Left colon (tissue), 2 donors: ENCODE results near the gene C9orf78. TPM values are rescaled to one million over a fixed set of nuclear protein-coding genes. Genes with fewer than 3 reads are reported as not detected.

Source experiments
- ATAC-seq: fragments of 200-7000 bp; cut with Tn5 transposase; one replicate; pipeline ENCODE4 v1.9.1; 2020; ENCODE audit warnings: mild to moderate bottlenecking, moderate library complexity
- DNase-seq, 2 donors: peaks; one replicate each; pipeline ENCODE4 v3.0.0-alpha.2; 2020
- intact Hi-C, 2 donors: fragments of 100-400 bp; cut with DNase I in 1 of 2; cut with micrococcal nuclease in 1 of 2; formaldehyde crosslinking; loops; one replicate each; pipeline versions ENCODE4 v1.11.2 to v1.14.0; 2022; cut with DNase I, micrococcal nuclease
- long read RNA-seq: library from polyadenylated mRNA; unstranded; transcript quantifications from one replicate; pipeline ENCODE4 v2.0.0, GENCODE V29; 2021
- total RNA-seq, 2 donors: library from RNA; stranded (reverse); fragmentation: NEBNext Ultra II Directional; extraction: Animal tissue kit (Norgen Biotek cat#: 25700); gene quantifications; one replicate each; pipeline ENCODE4 v1.2.1, GENCODE V29; 2021
- donor health status: DM: no; HTN: no; CAD: no.
- donor health status: DM: yes; HTN: yes; CAD: no.

Gene C9orf78, protein sequence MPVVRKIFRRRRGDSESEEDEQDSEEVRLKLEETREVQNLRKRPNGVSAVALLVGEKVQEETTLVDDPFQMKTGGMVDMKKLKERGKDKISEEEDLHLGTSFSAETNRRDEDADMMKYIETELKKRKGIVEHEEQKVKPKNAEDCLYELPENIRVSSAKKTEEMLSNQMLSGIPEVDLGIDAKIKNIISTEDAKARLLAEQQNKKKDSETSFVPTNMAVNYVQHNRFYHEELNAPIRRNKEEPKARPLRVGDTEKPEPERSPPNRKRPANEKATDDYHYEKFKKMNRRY
- 10 to 100 TPM; 34.6 to 41.3 TPM for total RNA-seq
- long read RNA-seq, transcript C9orf78-201 (9 exons, 1,795 nt) = major isoform, 109 of 123 reads
- long read RNA-seq, partial matches to known transcripts = 4 of 123 reads
- long read RNA-seq, other reads (novel, unspliced or antisense) = 10 of 123 reads

DNA sequence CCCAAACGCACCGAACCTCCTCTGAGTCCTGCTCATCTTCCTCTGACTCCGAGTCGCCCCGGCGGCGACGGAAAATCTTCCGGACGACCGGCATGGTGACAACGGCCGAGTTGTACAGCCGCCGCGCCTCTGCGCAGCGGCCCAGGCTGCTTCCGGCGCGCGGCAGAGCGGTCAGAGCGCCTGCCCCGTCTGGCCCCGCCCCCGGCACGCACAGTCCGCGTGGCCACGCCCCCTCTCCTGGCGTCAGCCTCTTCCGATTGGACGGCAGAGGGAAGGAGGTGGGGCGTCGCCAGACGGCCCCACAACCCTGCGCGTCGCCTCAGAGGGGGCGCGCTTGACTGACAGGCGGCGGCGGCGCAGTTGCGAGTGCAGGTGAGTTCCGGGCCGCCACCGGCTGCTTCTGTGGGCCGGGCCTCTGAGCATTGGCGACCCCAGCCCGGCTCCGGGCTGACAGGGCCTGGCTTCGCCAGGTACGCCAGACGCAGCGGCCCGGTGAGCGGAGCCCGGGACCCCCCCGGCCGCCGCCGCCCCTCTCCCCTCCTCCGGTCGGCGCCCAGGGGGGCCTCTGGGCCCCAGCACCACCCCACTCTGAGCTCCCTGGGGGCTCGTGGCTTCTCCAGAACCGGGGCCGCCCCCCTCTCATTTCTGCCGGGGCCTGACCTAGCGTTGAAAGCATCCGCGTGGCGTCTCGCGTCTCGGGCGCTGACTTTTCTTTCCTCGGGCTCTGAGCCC lies at the start of gene C9orf78, which contains the start of gene USP20:
C9orf78 (minus strand) TSS at position 148 of the 732 bp plus-strand sequence; CDS start at position 94, 54 bp downstream.
USP20 (plus strand) TSS at position 331 of the 732 bp plus-strand sequence. CDS start 17,098 bp downstream, outside the sequence.
- intact Hi-C loops = no loop called here
- ATAC-seq (peak; percentile 98), DNase-seq (peak; percentile 95 to 98)

DNA sequence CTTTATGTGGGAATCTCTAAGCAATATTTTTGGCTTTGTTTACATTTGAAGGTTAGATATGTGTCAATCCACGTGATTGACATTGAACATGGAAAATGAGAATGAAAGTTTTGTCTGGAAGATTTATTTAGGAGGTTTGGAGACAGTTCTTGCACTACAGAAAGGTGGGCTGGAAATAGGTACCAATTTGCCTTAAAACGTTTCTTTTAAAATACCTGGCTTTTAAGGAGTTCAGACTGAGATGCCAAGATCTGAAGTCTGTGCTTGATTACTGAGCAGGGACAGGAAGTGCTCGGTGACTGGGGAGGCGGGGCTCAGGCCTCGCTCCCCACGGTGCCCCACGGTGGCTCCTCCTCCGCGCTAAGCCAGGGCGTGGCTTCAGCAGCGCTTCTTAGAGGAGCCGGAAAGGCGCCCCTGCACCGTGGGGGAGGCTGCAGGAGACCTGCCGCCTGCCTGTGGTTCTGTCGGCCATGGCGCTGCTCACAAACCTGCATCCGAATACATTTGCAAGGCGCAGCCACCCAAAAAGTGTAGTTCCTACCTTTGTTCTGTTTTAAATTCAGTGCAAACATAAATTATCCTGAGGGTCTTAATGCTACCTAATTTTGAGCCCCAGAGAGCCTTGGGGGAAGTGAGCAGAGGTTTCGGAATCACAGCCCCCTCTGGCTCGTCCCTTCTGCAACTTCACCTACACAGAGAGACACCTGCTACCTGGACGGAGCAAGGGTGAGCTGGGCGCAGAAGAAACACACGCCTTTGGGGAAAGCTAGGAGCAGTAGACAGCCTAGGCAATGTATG lies 49.3 kb upstream of the C9orf78 start:
- DNase-seq (peak; percentile 95 to 97), ATAC-seq (peak; percentile 84)
- intact Hi-C loops = loop anchor here in 1 of 2 donors (10.0 kb wide), 1 partner anchor 170 kb away; the partner anchor contains the start of gene GPR107

DNA sequence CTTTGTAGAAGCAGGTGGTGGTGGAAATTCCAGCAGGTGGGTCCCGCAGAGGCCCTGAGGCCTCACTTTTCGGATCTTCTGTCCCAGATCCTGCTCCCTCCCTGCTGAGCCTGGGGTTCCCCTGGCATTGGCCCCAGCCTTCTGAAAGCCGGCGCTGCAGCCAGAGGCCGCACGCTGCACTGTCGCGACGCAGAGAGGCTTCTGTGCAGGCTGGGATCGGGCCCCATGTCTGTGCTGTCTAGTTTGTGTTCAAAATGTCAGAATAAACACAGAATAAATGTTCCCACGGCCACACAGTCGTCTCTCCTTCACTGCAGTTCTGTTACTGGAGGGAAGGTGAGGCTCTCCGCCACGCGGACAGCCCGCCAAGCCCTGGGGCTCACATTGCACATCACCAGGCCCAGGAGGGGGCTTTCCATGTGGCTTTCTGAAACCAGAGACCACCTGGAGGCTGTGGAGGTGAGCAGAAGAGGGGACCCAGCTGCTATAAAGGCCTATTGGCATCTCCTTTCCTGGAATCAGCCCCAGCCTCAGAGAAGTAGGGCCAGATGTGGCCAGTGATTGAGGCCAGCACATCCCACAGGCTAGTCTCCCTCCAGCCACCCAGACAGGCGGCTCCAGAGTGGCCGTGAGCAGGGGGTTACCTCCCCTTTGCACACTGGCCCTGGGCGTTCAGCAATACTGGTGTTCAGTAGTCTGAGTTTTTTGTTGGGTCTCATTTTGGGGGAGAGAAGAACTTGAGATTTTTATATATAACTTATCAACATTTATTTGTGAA lies 46.7 kb upstream of the C9orf78 start:
- DNase-seq (no peak), ATAC-seq (no peak)
- intact Hi-C loops = loop anchor here in 1 of 2 donors (10.0 kb wide), 1 partner anchor 173 kb away; the partner anchor contains the start of gene GPR107

DNA sequence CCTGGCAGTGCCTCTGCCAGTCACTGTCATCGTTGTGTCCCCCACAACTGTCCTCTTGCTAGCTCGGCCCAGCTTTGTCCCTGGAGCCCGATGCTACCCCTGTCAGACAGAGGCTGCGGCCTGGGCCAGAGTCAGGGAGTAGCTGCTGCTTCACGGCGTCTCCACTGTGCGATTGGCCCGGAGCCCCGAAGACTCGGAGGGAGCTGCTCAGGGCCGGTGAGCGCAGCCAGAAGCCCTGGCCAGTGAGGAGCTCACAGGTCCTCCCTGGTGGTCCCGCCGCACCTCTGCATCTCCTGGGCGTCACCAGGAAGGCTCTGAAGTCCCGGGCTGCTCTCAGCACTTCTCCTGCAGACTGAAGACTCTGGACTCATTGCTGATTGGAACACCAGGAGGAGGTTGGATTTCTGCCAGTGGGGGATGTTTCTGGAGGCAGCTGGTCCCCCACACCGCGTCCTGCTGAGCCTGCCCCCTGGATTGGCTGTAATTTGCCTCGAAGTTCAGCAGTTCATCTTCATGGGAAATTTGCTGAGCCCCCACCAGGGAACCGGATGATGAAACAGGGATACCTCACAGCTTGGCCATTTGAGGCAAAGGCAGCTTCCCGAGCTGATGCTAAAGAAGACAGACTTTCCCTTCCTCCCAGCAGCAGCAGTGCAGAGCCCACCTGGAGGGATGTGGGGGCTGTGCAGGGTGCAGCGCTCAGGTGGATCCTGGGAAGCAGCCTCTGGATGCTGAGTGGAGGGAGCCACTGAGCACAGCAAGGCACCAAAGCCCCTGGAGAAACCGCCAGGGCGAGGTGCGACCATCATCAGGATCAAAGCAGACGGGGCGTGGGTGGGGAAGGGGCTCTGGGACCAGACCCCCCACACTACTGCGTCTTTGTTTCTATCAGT lies 45.8 kb upstream of the C9orf78 start:
- intact Hi-C loops = loop anchor here in 1 of 2 donors (10.0 kb wide), 1 partner anchor 174 kb away; the partner anchor contains the start of gene GPR107
- no peak for DNase-seq

DNA sequence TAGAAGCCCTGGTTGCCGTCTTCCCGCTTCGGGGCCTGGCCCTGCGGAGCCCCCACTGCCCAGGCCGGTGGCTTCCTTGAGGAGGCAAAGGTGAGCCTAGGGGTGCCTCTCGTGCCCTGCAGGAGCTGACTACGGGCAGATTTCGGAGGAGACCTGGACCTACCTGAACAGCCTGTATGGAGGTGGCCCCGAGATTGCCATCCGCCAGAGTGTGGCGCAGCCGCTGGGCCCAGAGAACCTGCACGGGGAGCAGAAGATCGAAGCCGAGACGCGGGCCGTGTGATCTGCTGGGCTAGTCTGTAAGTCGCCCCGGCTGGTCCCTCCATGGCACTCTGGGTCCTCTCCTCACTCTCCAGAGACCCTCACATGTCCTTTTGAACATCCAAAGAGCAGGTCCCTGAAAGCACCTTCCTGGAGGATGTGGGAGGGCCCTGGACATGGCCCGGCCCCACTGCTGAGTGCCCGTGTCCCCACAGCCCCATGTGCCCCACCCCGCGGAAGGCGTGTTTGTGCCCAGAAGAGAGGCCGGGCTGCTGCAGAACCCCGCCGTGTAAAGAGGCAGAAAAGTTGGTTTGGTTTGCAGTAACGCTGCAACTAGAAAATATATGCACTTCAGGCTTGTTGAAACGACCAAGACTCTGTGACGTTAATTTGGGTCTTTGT lies 45.0 kb upstream of the C9orf78 start:
- no peak for DNase-seq
- ATAC-seq = no peak
- intact Hi-C loops = loop anchor here in 1 of 2 donors (10.0 kb wide), 1 partner anchor 175 kb away; the partner anchor contains the start of gene GPR107

More for the DNA sequence above, 45.8 kb upstream of the C9orf78 start:
- no peak for ATAC-seq

DNA sequence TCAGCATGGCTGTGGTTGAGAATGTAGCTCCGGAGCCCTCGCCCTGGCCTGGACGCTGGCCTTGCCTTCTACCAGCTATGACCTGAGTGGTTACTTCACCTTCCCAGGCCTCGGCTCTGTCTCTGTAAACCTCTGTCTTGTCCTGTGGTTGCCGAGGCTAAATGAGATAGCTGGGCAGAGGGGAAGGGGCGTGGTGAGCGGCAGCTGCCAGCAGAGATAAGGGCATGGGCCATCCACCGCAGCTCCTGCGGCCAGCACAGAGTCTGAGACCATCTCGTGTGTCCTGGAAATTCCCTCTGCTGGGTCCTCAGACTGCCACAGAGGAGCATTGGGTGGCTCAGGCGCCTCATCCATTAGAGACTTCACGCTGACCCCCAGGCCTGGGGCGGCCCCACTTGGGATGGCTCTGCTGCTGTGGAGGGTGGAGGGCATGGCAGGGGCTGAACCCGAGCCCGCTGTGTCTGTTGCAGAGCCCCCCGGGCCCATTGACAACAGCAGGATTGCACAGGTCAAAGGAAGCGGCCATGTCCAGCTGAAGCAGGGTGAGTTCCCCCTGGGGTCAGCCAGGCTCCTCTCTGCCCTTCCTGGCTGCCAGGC lies 44.1 kb upstream of the C9orf78 start:
- ATAC-seq (no peak), DNase-seq (no peak)
- intact Hi-C loops = no loop called here

DNA sequence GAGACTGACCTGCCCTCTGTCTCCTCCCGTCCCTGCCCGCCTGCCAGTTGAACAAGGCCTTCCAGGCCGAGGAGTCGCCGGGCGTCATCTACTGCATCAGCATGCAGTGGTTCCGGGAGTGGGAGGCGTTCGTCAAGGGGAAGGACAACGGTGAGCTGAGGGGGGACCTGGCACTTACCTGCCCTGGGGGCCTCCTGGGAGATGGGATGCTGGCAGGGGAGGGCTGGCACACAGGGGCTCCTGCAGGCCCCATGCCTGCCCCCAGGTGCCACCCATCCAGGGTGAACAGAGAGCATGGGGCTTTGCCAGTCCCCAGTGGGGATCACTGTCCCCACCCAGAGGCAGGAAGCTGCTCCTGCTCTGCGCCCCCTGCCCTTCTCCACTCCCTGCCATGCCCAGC lies 43.2 kb upstream of the C9orf78 start:
- intact Hi-C loops = no loop called here
- ATAC-seq = no peak
- no peak for DNase-seq

DNA sequence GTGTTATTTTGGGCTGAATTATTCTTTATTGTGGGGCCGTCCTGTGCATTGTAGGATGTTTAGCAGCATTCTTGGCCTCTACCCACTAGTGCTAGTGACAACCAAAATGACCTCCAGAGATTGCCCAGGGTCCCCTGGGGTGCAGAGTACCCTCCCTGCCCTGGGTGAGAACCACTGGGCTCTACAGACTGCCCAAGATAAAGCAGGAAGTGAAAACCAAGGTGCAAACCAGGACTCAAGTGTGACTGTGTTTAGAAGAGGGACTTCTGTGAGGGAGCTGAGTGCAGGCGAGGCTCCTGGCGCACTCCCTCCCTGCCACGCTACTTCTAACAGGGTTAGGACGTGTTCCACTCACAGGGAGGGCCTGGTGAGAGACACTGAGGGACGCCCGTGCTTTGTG lies 41.7 kb upstream of the C9orf78 start:
- intact Hi-C loops = no loop called here
- DNase-seq (no peak), ATAC-seq (no peak)

DNA sequence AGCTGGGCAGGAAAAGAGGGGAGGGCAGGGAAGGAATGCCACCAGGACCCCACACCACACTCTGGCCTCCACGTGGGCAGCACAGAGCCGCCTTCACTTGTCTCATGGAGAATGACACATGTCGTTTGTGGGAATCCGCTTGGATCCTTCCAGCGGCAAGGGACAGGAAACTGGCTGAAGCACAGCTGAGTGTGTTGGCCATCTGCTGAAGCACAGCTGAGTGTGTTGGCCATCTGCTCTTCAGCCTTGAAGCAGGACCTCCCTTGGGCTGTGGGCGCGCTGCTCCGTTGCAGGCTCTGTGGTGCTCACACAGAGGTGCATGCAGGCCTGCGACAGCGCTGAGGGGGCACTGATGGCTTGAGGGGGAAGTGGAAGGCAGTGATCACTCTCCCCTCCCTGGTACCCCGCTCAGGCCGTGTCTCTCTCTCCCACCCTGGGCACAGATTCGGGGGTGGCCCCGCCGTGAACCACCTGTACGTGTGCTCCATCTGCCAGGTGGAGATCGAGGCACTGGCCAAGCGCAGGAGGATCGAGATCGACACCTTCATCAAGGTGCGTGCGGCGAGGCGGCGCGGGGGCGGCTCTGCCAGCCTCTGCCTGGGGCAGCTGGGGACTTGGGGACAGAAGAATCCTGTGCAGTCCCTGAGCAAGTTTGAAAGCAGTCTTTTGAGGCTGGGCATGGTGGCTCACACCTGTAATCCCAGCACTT lies 40.8 kb upstream of the C9orf78 start:
- DNase-seq (no peak), ATAC-seq (no peak)
- intact Hi-C loops = no loop called here

DNA sequence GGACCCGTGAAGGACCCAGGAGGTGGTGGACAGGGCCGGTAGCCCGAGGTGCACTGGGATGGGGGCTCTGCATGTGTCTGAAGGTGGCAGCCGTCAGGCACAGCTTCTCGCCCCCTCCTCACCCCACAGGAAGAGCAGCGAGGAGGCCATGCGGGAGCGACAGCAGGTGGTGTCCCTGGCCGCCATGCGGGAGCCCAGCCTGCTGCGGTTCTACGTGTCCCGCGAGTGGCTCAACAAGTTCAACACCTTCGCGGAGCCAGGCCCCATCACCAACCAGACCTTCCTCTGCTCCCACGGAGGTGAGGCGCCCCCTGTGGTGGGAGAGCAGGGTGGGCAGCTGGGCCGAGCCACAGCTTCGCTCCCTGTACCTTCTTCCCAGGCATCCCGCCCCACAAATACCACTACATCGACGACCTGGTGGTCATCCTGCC lies 40.1 kb upstream of the C9orf78 start:
- no peak for ATAC-seq
- intact Hi-C loops = no loop called here
- no peak for DNase-seq

DNA sequence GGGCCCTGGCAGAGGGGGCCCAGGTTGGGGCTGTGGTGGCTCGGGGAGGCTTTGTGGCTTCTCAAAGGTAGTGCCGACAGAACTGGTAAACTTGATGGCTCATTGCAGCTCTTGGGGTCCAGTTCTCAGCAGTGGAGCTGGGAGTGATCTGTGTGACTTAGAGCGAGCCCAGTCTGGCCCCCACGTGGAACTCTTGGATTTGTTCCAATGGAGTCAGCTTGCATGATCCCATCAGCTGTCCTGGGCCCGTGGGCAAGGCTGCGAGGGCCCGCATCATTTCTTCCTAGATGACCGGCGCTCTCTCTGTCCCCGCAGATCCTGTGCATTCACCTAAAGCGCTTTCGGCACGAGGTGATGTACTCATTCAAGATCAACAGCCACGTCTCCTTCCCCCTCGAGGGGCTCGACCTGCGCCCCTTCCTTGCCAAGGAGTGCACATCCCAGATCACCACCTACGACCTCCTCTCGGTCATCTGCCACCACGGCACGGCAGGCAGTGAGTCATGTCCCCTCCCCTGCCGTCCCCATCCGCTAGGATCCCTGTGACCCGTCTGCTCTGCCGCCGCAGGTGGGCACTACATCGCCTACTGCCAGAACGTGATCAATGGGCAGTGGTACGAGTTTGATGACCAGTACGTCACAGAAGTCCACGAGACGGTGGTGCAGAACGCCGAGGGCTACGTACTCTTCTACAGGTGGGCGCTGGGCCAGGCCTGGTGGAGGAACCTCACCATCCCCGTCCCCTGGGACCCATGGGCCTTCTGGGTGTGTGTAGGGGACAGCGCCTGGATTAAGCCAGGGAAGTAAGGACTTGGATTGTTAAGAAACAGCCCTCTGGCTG lies 39.4 kb upstream of the C9orf78 start:
- DNase-seq = no peak
- intact Hi-C loops = no loop called here
- ATAC-seq = no peak

DNA sequence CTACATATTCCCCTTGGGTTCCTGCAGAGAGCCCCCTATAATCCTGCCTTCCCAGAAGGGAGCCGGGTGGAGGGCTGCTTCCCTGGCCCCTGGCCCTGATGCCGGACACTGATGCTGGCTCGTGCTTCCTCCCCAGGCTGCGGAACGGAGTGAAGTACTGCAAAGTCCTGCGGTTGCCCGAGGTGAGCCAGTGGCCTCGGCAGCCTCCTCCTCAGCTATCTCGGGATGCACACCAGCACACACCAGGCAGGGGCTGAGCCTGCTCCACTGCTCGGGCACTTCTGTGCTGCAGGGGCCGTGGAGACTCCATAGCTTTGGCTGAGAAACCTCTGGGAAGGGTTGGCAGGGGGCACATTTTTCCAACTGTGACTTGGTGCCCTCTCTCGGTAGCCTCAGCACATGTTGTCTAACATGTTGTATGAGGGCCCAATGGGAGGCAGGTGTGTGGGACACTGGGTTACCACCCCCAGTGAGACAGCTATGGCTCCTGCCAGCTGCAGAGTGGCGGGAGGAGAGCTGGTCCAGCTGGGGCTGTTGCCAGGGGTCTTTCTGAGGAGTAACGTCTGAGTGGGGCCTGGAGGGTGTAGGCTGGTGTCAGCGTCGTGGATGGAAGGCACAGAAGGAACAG lies 38.6 kb upstream of the C9orf78 start:
- ATAC-seq = no peak
- intact Hi-C loops = no loop called here
- no peak for DNase-seq

DNA sequence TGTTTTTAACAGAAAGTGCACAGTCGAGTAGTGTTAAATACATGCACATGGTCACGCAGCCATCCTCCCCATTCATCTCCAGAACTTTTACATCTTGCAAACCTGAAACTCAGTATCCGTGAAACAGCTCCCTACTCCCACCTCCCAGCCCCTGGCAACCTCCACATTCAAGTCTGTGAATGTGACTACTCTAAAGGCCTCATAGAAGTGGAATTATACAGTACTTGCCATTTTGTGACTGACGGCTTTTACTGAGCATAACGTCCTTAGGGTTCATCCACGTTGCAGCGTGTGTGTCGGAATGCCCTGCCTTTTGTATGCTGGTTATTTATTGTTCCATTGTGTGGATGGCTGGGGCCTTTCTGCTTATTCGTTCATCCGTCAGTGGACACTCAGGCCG lies 36.0 kb upstream of the C9orf78 start:
- DNase-seq = no peak
- intact Hi-C loops = no loop called here
- ATAC-seq = no peak
